Prostate gland (tissue), 2 donors: Measurements from ENCODE around the gene DDX6.

Source experiments
- CTCF ChIP-seq, 4 experiments: fragments of 200-600 bp in 2 of 4; fragments of 450-650 bp in 2 of 4; sonication (generic) in 2 of 4; IDR thresholded peaks; 1 replicate in 3 of 4; 2 replicates in 1 of 4; pipeline ENCODE4 v1.5.1; 2016 to 2019; ENCODE audit warnings: antibody characterized with exemption in 4 of 4, mild to moderate bottlenecking in 2 of 4, moderate library complexity in 2 of 4
- POLR2A ChIP-seq: fragments of 450-650 bp; IDR thresholded peaks from one replicate; pipeline ENCODE4 v1.6.1; 2016; ENCODE audit warnings: antibody characterized with exemption, mild to moderate bottlenecking
- POLR2AphosphoS5 ChIP-seq: sonication (generic); formaldehyde crosslinking; IDR thresholded peaks from one replicate; pipeline ENCODE4 v1.6.1; 2017; ENCODE audit warnings: antibody characterized with exemption

- no peak for TF ChIP-seq CTCF (IDR thresholded peaks at IDR 0.05)
- peak; percentile 68 for TF ChIP-seq POLR2A
- TF ChIP-seq POLR2AphosphoS5 = peak; percentile 81
These were observed 1.7 kb upstream of the DDX6 start for GRCh38 chr11:118792570-118793124.
